Prostate gland (tissue), 2 donors: ENCODE data around the gene CRAT.

ENCODE experiments used
- CTCF ChIP-seq, 4 experiments: fragments of 200-600 bp in 2 of 4; fragments of 450-650 bp in 2 of 4; sonication (generic) in 2 of 4; IDR thresholded peaks; 1 replicate in 3 of 4; 2 replicates in 1 of 4; pipeline ENCODE4 v1.5.1; 2016 to 2019; ENCODE audit warnings: antibody characterized with exemption in 4 of 4, mild to moderate bottlenecking in 2 of 4, moderate library complexity in 2 of 4
- POLR2AphosphoS5 ChIP-seq: sonication (generic); formaldehyde crosslinking; IDR thresholded peaks from one replicate; pipeline ENCODE4 v1.6.1; 2017; ENCODE audit warnings: antibody characterized with exemption

- no peak for TF ChIP-seq POLR2AphosphoS5
- TF ChIP-seq CTCF (IDR thresholded peaks at IDR 0.05) = no peak
These were observed 29.9 kb upstream of the CRAT start for GRCh38 chr9:129140397-129141065.
